ENCODE measurements around the gene WDR93. TPM values are rescaled to one million over a fixed set of nuclear protein-coding genes. Genes with fewer than 3 reads are reported as not detected.

Gene WDR93
- total and polyA plus RNA-seq, 2 of the 4 experiments (the other 2 are of a cell fraction), result not detected

- dilution Hi-C loops (cut with HindIII; ENCODE audit: low sequenced_read_pairs, unreplicated experiment), result no loop called here
- no peak for ATAC-seq (ENCODE audit: low read depth)
These were observed 58.4 kb downstream of the WDR93 start for GRCh38 chr15:89749054-89749453.

More at GRCh38 chr15:89749054-89749453, 58.4 kb downstream of the WDR93 start:
- Histone ChIP-seq H3K4me2 (ENCODE audit: low read depth, low read length) (no peak overlapping the region), H3K4ac (ENCODE audit: low read depth, low read length) (no peak overlapping the region), H4K20me1 (ENCODE audit: insufficient read depth, low read length) (no peaks in the 10 kb centered on the region), H3K18ac (ENCODE audit: low read depth, low read length) (no peak overlapping the region), H3K4me1 (ENCODE audit: control insufficient read depth, insufficient read depth, low read length) (no peaks in the 10 kb centered on the region), H3K4me3 (ENCODE audit: insufficient read depth, low read depth, low read length) (no peak overlapping the region), H2AK5ac (ENCODE audit: low read depth, low read length) (no peak overlapping the region), H2AFZ (replicated peaks; ENCODE audit: low read length, poor library complexity) (peak overlapping the region; percentile 37), H3K14ac (replicated peaks; ENCODE audit: low read depth, low read length) (no peak overlapping the region), H3K9me1 (ENCODE audit: insufficient read depth, low read length) (no peaks in the 10 kb centered on the region), H3K9ac (ENCODE audit: low read depth, low read length) (no peak overlapping the region), H2BK15ac (ENCODE audit: low read depth, low read length) (no peak overlapping the region), H3K36me3 (ENCODE audit: control insufficient read depth, insufficient read depth, low read length) (no peaks in the 10 kb centered on the region), H2BK120ac (ENCODE audit: low read depth, low read length) (no peak overlapping the region), H2BK20ac (ENCODE audit: low read depth, low read length) (no peak overlapping the region), H3K27me3 (ENCODE audit: control insufficient read depth, insufficient read depth, low read length) (peaks cover 45% of the 10 kb centered on the region), H3K27ac (ENCODE audit: insufficient read depth, low read length) (no peak overlapping the region), H3K79me1 (ENCODE audit: low read depth in 1 of 2, low read length in 2 of 2) (no peaks in the 10 kb centered on the region), H3K23ac (ENCODE audit: low read depth, low read length) (peak overlapping the region; percentile 47; the same call in 1 of the 2 replicates), H4K91ac (ENCODE audit: insufficient read depth, low read depth, low read length) (no peak overlapping the region), H2AK9ac (replicated peaks; ENCODE audit: low read depth, low read length, poor library complexity) (no peak overlapping the region), H4K5ac (ENCODE audit: low read depth, low read length) (no peak overlapping the region), H3K56ac (ENCODE audit: extremely low read depth, insufficient read depth, low read length) (no peak overlapping the region), H3K9me3 (ENCODE audit: control insufficient read depth, insufficient read depth, low read length) (no peaks in the 10 kb centered on the region), H4K8ac (ENCODE audit: low read depth in 2 of 2, low read length in 2 of 2) (no peak overlapping the region), H2BK5ac (ENCODE audit: low read depth, low read length, poor library complexity, severe bottlenecking) (no peak overlapping the region)
- WGBS, 2 experiments (ENCODE audit: extremely low coverage in 2 of 2, insufficient read length in 1 of 2), result no CpG with 5 or more reads among the region's 7 CpGs
- no TSS peak for BruUV-seq (replicated peaks)
- POLR2A ChIA-PET (ENCODE audit: unreplicated experiment), result no interaction called here
- in situ Hi-C loops (cut with MboI; ENCODE audit: low sequenced_read_pairs) (no loop called here), intact Hi-C loops (cut with micrococcal nuclease) (no loop called here)
- TF ChIP-seq CEBPB (IDR thresholded peaks at IDR 0.05; ENCODE audit: low read depth, low read length) (no peak), CHD1 (IDR thresholded peaks at IDR 0.05; ENCODE audit: low read depth, low read length) (no peak), CTCF (conservative IDR thresholded peaks at IDR 0.05; ENCODE audit: low read depth, low read length) (no peak), ELK1 (IDR thresholded peaks at IDR 0.05; ENCODE audit: borderline replicate concordance, low read depth, low read length) (no peak), MAZ (IDR thresholded peaks at IDR 0.05; ENCODE audit: borderline replicate concordance, low read depth, low read length) (no peak), MXI1 (IDR thresholded peaks at IDR 0.05; ENCODE audit: borderline replicate concordance, low read depth, low read length) (no peak), MAFK (IDR thresholded peaks at IDR 0.05; ENCODE audit: low read depth, low read length) (no peak), POLR2A (IDR thresholded peaks at IDR 0.05; ENCODE audit: low read depth, low read length) (no peak), USF2 (IDR thresholded peaks at IDR 0.05; ENCODE audit: low read depth, low read length) (no peak), RAD21 (IDR thresholded peaks at IDR 0.05; ENCODE audit: low read length) (no peak), NFE2L2 (IDR thresholded peaks at IDR 0.05; ENCODE audit: low read depth, low read length) (no peak), BHLHE40 (IDR thresholded peaks at IDR 0.05; ENCODE audit: low read depth, low read length) (no peak), FOS (IDR thresholded peaks at IDR 0.05; ENCODE audit: low read depth, low read length) (no peak), RFX5 (IDR thresholded peaks at IDR 0.05; ENCODE audit: low read depth, low read length) (no peak), SMC3 (IDR thresholded peaks at IDR 0.05; ENCODE audit: low read depth, low read length) (no peak), RCOR1 (IDR thresholded peaks at IDR 0.05; ENCODE audit: insufficient replicate concordance, low read length) (no peak)
- CTCF ChIA-PET, result interaction anchor here (1.0 kb wide), 1 partner anchor 102 kb away, joined by 4 read pairs; no protein-coding TSS in a partner anchor
- no peak for DNase-seq

All from IMR-90 (cell line).